ENCODE data around the gene RPS15A.

DNA sequence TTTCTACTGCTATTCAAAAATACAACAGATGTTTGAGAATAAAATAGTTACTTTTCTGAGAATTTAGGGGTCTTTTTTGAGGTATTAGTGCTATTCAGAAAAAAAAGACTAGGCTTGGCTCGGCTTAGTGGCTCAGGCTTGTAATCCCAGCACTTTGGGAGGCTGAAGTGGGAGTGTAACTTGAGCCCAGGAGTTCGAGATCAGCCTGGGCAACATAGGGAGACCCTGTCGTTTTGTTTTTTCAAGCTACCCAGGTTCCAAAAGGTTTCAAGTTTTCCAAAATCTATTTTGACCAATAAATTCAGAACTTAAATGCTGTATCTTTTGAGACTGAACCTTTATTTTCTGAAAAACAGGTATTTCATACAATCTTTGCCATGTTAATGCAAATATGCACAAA, 14.4 kb upstream of the RPS15A start:
- TF ChIP-seq EZH2phosphoT487 (IDR thresholded peaks at IDR 0.05; ENCODE audit: insufficient read depth, low read depth) (no peak), EZH2 (IDR thresholded peaks at IDR 0.05; ENCODE audit: insufficient read depth, poor library complexity, severe bottlenecking) (no peak)
